Vagina (tissue), 2 donors: ENCODE results near the gene MRPS22.

ENCODE experiments used
- CTCF ChIP-seq, 3 experiments: fragments of 450-650 bp in 2 of 3; fragments of 200-600 bp in 1 of 3; sonication (generic) in 1 of 3; IDR thresholded peaks; one replicate each; pipeline ENCODE4 v1.5.1; 2017 to 2019; ENCODE audit warnings: antibody characterized with exemption in 3 of 3, mild to moderate bottlenecking in 2 of 3, moderate library complexity in 2 of 3
- POLR2A ChIP-seq, 2 donors: fragments of 450-650 bp; IDR thresholded peaks; one replicate each; pipeline ENCODE4 v1.6.1; 2017; ENCODE audit warnings: antibody characterized with exemption in 2 of 2, mild to moderate bottlenecking in 2 of 2, moderate library complexity in 2 of 2

DNA sequence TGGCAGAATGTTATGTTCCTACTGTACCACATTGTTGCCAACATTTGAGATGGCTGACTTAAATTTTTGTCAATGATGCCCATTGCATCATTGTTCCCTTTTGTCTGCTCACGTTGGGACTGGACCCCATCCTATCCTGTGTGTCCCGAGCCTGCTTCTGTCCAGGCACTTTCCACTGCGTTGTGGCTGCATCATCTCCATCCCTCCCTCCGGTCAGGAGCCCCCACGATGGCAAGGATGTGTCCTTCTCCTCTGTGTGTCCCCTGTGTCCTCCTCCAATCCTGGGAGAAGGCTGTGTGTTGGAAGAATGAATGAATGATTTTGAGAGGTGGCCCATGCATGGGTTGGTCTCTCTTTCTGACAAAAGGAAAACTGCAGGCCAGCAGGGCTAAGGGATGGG lies 19.4 kb upstream of the MRPS22 start:
- TF ChIP-seq CTCF (IDR thresholded peaks at IDR 0.05): no peak
- TF ChIP-seq POLR2A (IDR thresholded peaks at IDR 0.05): no peak
